SK-MEL-5 (cell line): ENCODE data around the gene SLC18B1. TPM values are rescaled to one million over a fixed set of nuclear protein-coding genes. Genes with fewer than 3 reads are reported as not detected.
"Not testable (repeated sequence)": the region's sequence is repeated elsewhere in the genome, so short reads cannot be mapped to it uniquely, and the experiment has no call there.

Experiments
- DNase-seq: peaks from one replicate; pipeline ENCODE4 v3.0.0-alpha.2; 2016; ENCODE audit warnings: low read depth, low spot score
- in situ Hi-C: cut with HindIII; loops from 2 replicates; pipeline ENCODE4 v1.10.0; 2016; ENCODE audit warnings: low sequenced_read_pairs, high pct_unique_total_duplicates, low pct_unique_long_range_greater_than_20kb
- total RNA-seq: library from RNA; depleted of rRNA; stranded (reverse); fragments of >200 nt; shearing (Covaris generic); gene quantifications from 2 replicates; pipeline ENCODE4 v1.2.3, GENCODE V29; 2014

SLC18B1 gene
- total RNA-seq, 1 experiment from 2014 or later, result 54.8 TPM

- in situ Hi-C loops, result no loop called here
Observed at GRCh38 chr6:132811276-132811675, 12.8 kb upstream of the SLC18B1 start.

GRCh38 chr6:132805548-132805947 lies 7.1 kb upstream of the SLC18B1 start:
- DNase-seq, result no peak

More at GRCh38 chr6:132811276-132811675, 12.8 kb upstream of the SLC18B1 start:
- no peak for DNase-seq

GRCh38 chr6:132804251-132804650 lies 5.8 kb upstream of the SLC18B1 start:
- no peak for DNase-seq
- in situ Hi-C loops, result no loop called here

More at GRCh38 chr6:132805548-132805947, 7.1 kb upstream of the SLC18B1 start:
- in situ Hi-C loops, result no loop called here

- in situ Hi-C loops, result no loop called here
- DNase-seq, result no peak
Observed at GRCh38 chr6:132800656-132801055, 2.2 kb upstream of the SLC18B1 start.

GRCh38 chr6:132798869-132799538 lies 567 bp upstream of the SLC18B1 start:
- peak; percentile 76 for DNase-seq
- in situ Hi-C loops, result no loop called here

GRCh38 chr6:132795461-132795860 lies 3.0 kb downstream of the SLC18B1 start:
- in situ Hi-C loops, result no loop called here
- no peak for DNase-seq

- in situ Hi-C loops, result no loop called here
- DNase-seq, result no peak
Observed at GRCh38 chr6:132792510-132792909, 5.9 kb downstream of the SLC18B1 start.

GRCh38 chr6:132790450-132790849 lies 8.0 kb downstream of the SLC18B1 start:
- in situ Hi-C loops, result no loop called here
- peak; percentile 45 for DNase-seq

GRCh38 chr6:132789396-132789776 lies 9.1 kb downstream of the SLC18B1 start:
- in situ Hi-C loops, result no loop called here
- peak; percentile 87 for DNase-seq

GRCh38 chr6:132788658-132789395 lies 9.6 kb downstream of the SLC18B1 start:
- DNase-seq, result peak; percentile 84
- in situ Hi-C loops, result no loop called here

GRCh38 chr6:132785936-132786335 lies 12.5 kb downstream of the SLC18B1 start:
- no peak for DNase-seq
- in situ Hi-C loops, result no loop called here

- no peak for DNase-seq
- in situ Hi-C loops, result no loop called here
Observed at GRCh38 chr6:132780770-132781371, 17.6 kb downstream of the SLC18B1 start.

- in situ Hi-C loops, DNase-seq: not testable (repeated sequence)
Observed at GRCh38 chr6:132777881-132778280, 20.6 kb downstream of the SLC18B1 start.

GRCh38 chr6:132768051-132768517 lies 30.4 kb downstream of the SLC18B1 start:
- DNase-seq, result peak; percentile 79
- in situ Hi-C loops, result no loop called here

- no peak for DNase-seq
- in situ Hi-C loops, result no loop called here
Observed at GRCh38 chr6:132765560-132765959, 32.9 kb downstream of the SLC18B1 start.

- peak; percentile 6 for DNase-seq
- in situ Hi-C loops, result no loop called here
Observed at GRCh38 chr6:132764370-132764769, 34.1 kb downstream of the SLC18B1 start.

GRCh38 chr6:132763269-132763668 lies 35.2 kb downstream of the SLC18B1 start:
- in situ Hi-C loops, result no loop called here
- DNase-seq, result no peak

GRCh38 chr6:132760256-132760655 lies 38.2 kb downstream of the SLC18B1 start:
- in situ Hi-C loops, result no loop called here
- DNase-seq, result no peak
